Measurements from ENCODE around the gene RNF34.

The RNF34 gene

GRCh38 chr12:121466794-121467637, 67.1 kb downstream of the RNF34 start:
- peak; percentile 72 to 89 for DNase-seq (ENCODE audit: low read depth in 2 of 2)

GRCh38 chr12:121467638-121468498, 68.0 kb downstream of the RNF34 start:
- DNase-seq (ENCODE audit: low read depth in 2 of 2) = peak in 1 of 2 donors; percentile 6

GRCh38 chr12:121468499-121468801, 68.5 kb downstream of the RNF34 start:
- DNase-seq (ENCODE audit: low read depth in 2 of 2) = no peak

- no peak for DNase-seq (ENCODE audit: low read depth in 2 of 2)
Observed at GRCh38 chr12:121470751-121471150, 70.8 kb downstream of the RNF34 start.

- no peak for DNase-seq (ENCODE audit: low read depth in 2 of 2)
Observed at GRCh38 chr12:121472150-121472905, 72.4 kb downstream of the RNF34 start.
